Right lobe of liver (tissue), 4 donors: ENCODE measurements around the gene NIPBL.
"Not testable (repeated sequence)": the region's sequence is repeated elsewhere in the genome, so short reads cannot be mapped to it uniquely, and the experiment has no call there.

Experiments
- CTCF ChIP-seq, 4 donors: fragments of 200-600 bp in 3 of 4; fragments of 450-650 bp in 1 of 4; IDR thresholded peaks; one replicate each; pipeline versions ENCODE4 v1.5.1 to v1.8.0; 2016 to 2022; ENCODE audit warnings: antibody characterized with exemption in 4 of 4, mild to moderate bottlenecking in 2 of 4
- POLR2A ChIP-seq: fragments of 450-650 bp; IDR thresholded peaks from one replicate; pipeline ENCODE4 v1.6.1; 2017; ENCODE audit warnings: antibody characterized with exemption, mild to moderate bottlenecking
- donor health status: DM: no; HTN: no; CAD: no.
- donor health status: DM: no; HTN: no; CAD: no.
- donor health status: DM: no; HTN: yes; CAD: no.

- not testable (repeated sequence) for TF ChIP-seq CTCF (IDR thresholded peaks at IDR 0.05); POLR2A
Observed at GRCh38 chr5:36892085-36892830, 15.7 kb downstream of the NIPBL start.
